HL-60 (cell line): Measurements from ENCODE around the gene ZNF397.

ENCODE experiments used
- POLR2AphosphoS5 ChIP-seq: IDR thresholded peaks from 2 replicates; pipeline ENCODE4 v1.6.1; 2012; ENCODE audit warnings: low read depth
- SPI1 ChIP-seq: IDR thresholded peaks from 2 replicates; pipeline ENCODE4 v1.6.1; 2012; ENCODE audit warnings: low read depth, mild to moderate bottlenecking, borderline replicate concordance
- TF ChIP-seq, protein P1 (sequence below): IDR thresholded peaks from one replicate; pipeline ENCODE4 v1.5.1; 2011; ENCODE audit warnings: low read length, control low read depth, inconsistent platforms; ENCODE audit not compliant: insufficient read depth

GRCh38 chr18:35205199-35205712 is 35.6 kb upstream of the ZNF397 start:
- TF ChIP-seq, protein P1, sequence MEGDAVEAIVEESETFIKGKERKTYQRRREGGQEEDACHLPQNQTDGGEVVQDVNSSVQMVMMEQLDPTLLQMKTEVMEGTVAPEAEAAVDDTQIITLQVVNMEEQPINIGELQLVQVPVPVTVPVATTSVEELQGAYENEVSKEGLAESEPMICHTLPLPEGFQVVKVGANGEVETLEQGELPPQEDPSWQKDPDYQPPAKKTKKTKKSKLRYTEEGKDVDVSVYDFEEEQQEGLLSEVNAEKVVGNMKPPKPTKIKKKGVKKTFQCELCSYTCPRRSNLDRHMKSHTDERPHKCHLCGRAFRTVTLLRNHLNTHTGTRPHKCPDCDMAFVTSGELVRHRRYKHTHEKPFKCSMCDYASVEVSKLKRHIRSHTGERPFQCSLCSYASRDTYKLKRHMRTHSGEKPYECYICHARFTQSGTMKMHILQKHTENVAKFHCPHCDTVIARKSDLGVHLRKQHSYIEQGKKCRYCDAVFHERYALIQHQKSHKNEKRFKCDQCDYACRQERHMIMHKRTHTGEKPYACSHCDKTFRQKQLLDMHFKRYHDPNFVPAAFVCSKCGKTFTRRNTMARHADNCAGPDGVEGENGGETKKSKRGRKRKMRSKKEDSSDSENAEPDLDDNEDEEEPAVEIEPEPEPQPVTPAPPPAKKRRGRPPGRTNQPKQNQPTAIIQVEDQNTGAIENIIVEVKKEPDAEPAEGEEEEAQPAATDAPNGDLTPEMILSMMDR, result no peak
- TF ChIP-seq POLR2AphosphoS5, result no peak
- TF ChIP-seq SPI1, result no peak
